ENCODE data around the gene SMAD2.

SMAD2 gene

DNA sequence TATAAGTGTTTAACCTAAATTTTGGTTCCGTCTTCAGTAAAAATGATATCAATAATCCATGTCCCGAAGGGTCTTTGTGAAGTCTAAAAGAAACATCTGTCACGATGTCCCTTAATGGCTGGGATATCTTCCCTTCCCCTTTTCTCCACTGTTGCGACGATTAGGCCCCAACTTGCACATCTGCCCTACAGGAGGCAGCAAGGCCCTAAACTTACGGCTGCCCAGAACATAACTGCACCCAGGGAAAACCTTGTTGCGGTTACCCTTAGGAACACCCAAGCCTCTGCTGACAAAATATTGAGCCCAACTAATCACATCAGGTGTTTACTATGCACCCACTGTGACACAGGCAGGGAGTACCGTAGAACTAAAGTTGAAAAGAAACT, 1.3 kb upstream of the SMAD2 start:
- peak; percentile 27 for DNase-seq

DNA sequence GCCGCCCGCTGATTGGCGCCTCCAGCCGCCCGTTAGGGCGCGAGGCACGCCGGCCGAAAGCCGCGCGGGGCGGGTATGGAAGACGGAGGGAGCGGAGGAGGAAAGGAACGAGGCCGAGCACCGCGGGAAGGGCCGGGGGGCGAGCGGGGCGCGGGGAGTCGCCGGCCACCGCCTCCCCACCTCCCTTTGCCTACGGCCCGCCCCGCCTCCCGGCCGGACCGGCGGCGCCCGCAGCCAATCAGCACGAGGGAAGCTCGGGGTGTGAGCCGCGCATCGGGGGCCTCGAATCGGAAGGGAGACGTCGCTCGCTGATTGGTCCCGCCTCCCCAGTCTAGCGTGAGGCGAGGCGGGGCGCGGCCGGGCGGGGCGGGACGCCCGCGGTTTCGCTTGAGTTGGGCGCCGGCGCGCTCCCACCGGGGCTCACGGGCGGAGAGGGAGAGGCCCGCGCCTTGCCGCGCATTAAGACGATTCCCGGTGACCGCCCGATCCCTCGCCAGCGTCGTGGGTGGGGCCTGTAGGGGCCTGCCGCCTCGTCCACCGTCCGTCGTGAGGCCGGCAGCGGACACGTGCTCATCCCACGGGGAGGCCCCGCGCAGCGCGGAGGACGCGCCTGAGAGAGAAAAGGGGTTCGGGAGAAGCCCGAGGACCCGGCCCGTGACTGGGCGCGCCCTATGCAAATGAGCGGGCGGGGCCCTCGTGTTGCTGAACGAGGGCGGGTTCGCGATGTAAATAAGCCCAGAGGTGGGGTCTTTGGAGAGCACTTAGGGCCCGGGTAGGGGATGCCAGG, 665 bp upstream of the SMAD2 start:
- peak; percentile 98 for DNase-seq

DNA sequence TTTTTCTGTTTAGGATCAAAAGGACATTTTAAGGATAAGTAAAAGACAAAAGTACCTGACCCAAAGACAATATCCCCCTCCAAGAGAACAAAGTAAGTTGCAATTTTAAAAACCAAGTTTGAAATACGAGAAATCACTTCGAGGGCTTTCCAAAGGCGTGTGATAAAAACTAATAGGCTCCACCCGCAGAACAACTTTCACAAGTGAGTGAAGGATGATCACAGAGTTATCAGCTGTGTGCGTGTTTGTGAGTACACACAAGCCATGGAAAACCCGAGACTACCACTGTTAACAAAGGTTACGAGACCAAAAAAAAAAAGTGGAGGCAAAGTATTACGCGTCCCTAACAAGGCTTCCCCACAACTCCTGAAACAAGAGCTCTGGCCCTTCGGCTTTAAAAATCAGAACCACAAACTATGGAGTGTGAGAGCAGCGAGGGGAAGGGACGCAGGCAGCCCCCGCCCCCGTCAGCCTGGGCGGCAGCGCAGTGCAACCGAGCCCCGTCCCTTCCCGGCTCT, 719 bp downstream of the SMAD2 start:
- DNase-seq, result no peak

DNA sequence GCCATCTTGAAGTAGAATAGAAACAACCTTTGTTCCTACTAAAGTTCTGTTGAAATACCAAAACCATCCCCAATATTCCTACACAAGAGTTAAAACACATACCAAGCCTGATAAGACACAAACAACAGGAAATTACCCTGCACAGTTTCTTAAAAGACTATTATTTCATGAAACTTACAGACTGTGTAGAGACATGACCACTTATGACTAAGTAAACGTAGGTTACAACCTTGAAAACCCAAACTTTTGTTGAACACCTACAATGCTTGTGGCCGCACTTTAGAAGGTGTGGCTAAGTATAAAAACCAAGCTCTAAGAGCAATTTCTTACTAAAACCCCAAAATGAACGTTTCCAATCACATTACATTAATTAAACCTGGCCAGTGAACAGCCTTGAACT, 2.0 kb downstream of the SMAD2 start:
- no peak for DNase-seq

DNA sequence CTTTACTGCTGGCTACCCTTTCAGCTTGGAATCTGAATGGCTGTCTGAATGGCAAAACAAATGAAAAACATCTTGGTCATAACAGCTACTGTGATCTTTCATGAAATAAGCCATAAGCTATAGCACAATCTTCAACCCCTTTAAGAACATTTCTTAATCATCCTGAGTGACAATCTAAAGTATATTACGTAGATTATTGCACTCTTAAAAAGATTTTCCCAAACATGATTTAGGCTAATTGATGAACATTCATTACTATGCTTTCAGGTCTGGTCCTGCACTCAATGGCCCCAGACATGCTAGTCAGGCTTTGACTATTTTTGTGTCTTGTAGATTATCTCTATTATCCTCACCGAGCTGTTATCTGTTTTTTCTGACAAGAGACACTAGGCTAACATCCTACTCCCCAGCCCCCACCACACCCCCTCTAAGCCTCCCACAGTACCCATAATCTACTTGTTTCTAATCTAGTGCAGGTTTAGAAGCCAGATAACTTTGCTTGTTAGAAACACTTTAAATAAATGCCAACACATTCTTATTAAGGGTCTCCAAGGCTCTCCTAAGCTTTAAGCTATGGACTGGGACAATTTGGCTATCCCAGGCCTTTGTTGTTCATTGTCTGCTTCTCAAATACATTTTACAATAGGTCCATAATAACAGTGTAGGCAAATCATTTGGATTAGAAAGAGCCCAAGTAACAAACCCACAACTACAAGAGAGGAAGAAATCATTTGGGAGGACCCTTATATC, 4.2 kb downstream of the SMAD2 start:
- DNase-seq, result no peak

DNA sequence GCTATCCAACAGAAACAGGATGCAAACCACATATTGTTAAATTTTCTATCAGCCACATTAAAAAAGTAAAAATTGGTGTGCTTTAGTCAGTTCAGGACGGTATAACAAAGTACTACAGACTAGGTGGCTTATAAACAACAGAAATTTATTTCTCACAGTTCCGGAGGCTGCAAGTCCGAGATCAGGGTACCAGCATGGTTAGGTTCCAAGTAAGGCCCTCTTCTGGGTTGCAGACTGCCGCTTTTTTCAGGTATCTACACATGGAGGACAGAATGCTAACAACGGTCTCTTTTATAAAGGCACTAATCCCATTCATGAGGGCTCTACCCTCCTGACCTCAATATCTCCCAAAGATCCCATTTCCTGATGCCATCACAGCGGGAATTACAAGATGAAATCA, 10.5 kb downstream of the SMAD2 start:
- DNase-seq, result no peak

DNA sequence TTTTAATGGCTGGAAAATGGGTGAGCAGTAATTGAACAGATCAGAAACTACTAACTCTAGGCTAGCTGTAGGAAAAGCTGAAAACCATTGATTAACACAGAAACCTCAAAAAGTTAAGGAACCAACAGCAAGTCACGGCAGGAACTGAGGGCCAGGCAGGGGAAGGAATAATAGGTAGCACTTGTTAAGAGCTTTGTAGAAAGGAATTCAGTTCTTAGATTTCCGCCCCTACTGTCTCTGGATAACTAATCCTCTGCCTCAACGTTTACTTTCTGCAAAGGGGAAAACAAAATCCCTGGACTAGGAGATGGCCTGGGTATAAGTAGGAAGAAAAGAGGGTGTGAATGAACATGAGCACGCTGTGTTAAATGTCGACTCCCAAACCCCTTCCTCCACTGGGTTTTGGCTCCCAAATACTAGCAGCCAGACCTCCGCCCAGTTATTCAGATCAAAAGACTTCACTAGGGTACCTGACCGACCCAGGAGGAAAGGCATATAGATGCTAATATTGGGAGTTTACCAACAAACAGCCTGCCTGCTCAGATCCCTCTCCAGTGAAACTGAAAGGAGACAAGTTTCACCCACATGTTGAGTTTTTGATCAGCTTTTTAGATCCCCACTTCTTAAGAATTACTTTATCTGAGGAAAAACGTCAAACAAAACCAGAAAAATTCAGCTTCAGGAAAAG, 12.4 kb downstream of the SMAD2 start:
- no peak for DNase-seq

DNA sequence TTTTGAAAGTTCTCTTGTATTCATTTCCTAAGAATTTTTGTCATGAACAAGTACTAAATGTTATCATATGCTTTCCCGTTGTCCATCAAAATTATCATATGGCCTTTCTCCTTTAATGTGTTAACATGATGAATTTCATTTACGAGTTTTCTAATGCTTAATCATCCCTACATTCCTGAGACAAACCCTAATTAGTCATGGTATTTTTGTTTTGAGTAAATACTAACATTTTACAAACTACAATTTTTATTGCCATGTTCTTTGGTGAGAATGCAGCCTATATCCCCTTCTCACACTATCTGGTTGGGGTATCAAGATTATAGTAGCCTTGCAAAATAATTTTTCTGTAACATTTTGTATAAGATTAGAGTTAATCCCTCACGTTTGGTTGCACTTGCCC, 14.5 kb downstream of the SMAD2 start:
- no peak for DNase-seq

DNA sequence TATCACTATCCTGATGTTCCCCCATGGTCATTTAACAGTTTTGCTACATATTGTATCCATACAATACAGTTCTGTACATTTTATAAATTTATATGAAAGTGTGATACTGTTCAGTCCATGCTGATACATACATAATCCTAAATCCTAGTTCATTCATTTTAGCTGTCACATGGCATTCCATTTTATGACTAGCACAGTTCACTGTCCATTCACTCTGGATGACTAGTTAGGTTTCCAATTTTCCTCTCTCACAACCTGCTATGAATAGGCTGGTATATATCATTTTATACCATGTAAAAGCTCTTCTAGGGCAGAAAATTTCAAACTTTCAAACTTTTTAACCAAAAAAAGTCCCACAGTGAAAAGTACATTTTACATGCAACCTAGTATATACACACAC, 15.2 kb downstream of the SMAD2 start:
- DNase-seq, result no peak

DNA sequence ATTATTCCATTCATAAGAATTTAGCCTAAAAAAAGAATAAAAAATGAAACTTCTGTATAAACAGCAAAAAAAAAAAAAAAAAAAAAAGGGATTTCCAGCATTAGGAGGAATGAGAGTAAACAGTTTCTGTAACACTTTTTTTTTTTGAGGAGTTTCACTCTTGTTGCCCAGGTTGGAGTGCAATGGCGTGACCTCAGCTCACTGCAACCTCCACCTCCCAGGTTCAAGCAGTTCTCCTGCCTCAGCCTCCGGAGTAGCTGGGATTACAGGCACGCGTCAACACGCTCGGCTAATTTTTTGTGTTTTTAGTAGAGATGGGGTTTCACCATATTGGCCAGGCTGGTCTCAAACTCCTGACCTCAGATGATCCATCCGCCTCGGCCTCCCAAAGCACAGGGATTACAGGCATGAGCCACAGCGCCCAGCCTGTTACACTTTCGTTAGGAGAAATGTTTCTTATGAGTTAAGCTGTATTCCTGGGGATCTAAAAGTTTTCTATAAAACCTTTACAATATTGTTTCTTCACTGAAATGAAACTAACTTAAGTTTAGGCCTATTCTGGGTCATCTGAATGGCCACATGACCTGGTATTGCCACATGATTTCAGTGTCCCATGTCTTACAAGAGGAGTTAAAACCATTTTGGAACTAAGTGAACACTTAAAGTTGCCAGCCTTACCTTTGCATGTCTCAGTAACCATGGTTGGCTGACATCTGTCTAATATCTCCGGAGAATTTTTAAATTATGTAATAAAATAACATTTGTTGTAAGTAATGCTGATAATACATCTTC, 17.5 kb downstream of the SMAD2 start:
- DNase-seq, result no peak

DNA sequence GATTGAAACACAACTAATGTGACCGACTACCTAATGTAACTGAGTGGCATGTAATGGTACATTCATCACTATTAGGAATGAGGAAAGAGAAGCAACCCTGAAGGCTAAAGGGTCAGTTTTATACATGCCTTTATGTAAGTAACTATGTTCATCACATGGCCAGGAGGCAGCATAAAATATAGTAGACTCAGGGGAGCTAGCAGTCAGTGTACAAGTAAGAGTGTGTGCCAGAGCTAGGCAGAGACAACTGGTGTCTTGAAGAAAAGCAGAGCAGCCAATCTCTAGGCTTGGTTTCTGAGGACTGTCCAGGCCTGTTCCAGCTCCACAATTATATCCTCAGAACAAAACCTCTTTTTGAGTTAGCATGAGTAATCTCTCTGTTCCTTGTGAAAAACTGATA, 18.1 kb downstream of the SMAD2 start:
- DNase-seq, result no peak

DNA sequence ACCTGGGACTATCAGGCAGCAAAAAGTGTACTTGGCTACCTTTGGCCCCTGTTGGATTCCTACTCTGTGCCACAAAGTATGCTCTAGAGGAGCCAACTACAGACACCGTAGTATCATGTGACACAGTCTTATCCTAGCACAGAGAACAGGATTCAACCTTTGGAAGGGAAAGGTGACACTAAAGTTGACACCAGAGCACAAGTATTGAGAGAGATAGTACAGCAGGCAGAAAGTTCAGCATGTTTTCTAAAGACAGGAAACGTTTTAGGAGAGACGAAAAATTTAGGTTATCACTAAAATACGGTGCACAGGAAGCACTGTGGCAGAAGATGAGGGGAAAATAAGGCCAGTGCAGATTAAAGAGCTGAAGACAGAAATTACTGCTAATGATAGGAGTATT, 18.6 kb downstream of the SMAD2 start:
- no peak for DNase-seq

DNA sequence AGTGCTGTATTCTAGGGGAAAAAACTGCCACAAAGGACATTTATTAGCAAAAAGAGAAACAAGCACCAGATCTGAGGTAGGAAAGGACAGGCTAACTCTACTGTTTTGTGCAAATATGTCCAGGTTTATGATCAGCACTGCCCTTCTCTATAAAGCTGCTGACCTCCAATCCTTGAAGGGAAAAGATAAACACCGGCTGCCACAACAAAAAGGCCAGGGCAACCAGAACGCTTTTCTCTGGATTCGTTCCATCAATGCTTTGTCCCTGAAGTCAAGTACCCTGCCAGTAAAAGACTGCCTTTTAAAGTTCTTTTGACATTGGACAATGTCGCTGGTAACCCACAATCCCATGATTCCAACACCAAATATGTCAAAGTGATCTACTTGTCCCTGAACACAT, 21.0 kb downstream of the SMAD2 start:
- no peak for DNase-seq

DNA sequence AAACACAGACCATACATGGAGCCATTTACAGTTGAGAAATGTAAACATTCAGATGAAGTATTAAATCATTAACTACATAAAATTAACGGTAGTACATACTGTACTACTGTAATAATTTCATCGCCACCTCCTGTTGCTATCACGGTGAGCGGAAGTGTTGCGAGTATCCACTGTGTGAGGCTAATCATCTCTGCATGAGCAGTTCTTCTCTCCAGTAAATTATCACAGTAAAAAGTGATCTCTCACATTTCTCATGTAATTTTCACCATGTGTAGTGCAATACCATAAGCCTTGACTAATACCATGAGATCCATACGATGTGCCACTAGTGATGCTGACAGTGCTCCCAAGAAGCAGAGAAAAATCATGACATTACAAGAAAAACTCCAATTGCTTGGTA, 21.9 kb downstream of the SMAD2 start:
- no peak for DNase-seq

DNA sequence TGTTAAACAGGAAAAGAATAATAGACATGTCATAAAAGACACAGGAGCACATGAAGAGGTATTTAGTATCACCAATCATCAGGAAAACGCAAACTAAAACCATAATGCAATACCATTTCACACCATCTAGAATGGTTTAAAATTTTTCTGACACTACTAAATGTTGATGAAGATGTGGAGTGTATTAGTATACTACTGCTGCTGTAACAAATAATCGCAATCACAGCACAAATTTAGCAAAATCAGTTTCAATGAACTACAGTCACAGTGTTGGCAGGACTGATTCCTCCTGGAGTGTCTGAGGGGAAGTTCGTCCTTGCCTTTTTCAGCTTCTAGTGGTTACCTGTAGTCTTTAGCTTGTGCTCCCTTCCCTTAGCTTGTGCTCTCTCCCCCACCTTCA, 24.1 kb downstream of the SMAD2 start:
- DNase-seq, result no peak

DNA sequence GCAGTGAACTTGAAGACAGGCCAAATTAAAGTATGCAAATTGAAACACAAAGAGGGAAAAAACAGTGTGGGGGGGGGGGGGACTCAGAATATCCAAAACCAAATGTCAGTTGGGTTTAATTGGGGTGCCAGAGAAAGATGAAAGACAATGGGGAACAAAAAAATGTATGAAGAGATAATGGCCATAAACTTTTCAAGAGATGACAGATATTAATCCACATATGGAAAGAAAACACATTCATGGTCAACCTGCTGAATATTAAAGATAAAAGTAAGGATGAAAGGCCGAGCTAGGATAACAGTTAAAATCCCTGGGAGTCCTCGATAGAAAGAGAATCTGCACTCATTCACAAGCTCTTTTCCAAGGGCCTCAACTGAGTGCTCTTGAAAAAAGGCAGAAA, 26.6 kb downstream of the SMAD2 start:
- no peak for DNase-seq

DNA sequence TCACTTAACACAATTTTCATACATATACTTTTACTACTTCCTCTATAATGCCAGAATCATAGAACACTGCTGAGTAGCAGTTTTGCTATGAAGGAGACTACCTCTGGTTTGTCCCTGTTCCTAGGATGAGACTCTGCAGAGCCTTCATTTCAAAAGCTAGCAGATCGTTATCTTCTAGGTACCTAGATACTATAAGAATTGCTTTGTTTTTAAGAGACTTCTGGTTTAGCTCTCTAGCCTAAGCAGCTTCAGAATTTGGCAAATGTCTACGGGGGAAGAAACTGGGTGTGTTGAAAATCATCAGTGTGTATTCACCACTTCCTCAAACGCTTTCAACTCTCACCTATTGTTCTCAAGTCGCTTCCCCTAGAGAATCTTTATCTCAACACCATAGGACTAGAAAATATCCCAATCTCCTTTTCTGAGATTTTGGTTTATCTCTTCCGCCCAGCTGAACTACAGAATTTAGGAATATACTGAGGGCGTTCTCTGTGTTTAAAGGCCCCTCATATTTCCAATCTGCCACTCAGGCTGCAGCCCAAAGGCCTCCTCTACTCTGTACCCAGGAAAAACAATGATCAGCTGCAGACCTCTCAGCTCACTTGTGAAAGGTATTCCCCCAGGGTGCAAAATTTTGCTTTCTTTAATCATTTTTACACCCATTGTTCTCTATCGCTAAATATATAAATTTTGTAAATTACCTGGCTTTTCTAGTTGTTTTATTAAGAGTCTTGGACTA, 28.7 kb downstream of the SMAD2 start:
- DNase-seq, result no peak

DNA sequence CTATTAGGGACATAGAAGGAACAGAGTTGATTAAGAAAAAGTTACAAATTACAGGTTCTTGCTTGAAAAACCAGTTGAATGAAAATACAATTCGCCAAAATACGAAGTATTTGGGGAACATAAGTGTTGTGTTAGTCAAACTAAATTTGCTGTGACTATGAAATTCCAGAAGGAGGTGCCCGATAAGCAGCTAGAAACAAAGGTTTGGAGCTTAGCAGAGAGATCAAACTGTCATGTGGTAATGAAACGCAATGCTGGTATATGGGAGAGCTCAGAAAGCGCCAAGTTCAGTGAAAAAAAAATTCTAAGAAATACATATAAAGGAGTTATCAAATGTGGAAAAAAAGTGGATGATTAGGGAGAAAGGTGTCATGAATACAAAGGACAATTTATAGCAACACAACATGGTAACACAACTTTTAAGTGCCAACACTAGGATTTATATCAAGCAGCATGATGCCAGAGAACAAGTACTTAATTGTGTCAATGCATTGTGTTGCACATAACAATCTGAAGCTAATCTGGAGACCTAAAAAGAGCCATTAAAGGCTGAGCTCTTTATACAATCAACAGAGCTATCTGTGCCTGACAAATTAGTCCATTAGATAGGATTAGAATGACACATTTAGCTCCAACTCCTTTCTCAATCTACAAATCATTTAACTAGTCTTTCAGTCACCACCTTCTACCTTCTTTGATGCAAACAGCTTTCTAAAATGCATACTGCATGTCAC, 31.2 kb downstream of the SMAD2 start:
- DNase-seq, result no peak

DNA sequence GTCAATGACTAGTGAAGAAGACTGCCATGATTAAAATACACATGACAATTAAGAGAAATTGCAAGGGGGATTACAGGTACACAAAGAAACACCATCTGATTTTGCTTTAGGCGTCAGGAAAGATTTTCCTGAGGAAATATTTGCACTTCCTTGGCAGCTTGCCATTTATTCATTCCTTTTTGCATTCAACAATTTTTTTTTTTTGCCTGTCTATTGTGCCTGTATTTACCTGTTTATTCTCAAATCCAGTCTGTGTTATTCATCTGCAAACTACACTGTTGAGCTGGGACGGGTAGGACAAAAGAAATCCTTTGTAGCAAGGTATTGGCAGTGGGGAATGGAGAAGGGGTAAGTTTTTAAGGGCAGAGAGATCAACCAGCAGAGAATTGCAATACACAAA, 31.8 kb downstream of the SMAD2 start:
- DNase-seq, result no peak

DNA sequence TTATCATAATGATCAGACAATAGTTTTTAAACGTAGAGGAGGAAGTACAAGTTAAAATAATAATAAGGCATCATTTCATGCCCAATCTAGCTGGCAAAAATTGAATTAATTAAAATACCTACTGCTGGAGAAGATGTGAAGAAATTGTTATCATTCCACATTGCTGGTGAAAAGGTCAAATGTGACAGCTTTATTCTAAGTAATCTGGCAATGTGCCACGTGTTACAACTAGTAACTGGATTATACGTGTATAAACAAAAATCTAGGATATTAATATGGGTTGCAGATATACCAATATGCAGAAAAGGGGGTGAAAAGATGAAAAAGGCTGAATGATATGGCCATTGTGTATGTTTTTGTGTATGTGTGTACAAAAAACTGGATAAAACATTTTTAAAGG, 32.4 kb downstream of the SMAD2 start:
- DNase-seq, result no peak

DNA sequence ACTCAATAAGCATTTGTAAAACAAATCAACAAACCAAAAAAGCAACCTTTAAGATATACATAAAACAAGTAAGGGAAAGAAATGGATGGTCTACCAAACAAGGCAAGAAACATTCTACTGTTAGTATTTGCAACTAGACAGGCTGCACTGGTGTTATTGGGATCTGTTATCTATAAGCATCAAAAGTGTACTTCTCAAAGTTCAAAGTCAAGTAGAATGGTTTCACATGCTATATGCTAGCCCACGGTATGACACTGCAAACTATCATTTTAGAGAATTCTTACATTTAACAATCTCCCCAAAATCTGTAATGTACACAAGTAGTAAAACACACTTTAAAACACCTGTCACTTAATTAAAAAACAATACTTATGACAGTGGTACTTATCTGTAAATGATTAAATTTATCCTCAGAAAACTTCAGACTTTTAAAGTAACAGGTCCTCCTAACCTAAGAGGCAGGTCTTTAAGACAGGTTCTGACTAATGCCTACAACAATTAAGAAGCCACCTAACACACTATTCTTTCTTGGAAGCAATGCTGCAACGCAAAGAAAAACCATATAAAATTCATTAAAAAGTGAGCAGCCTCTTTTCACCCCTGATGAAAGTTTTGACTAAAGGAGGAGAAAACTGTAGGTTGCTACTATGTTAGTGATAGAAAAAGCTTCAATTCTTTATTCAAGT, 34.8 kb downstream of the SMAD2 start:
- no peak for DNase-seq

Data from fibroblast of skin of right biceps (primary cell).